H1 (cell line): ENCODE measurements around the gene GATD1. TPM values are rescaled to one million over a fixed set of nuclear protein-coding genes. Genes with fewer than 3 reads are reported as not detected.

Experiments used
- CBX8 ChIP-seq: fragments of 300-800, 300-1000 bp; sonication (generic); IDR thresholded peaks from 2 replicates; pipeline ENCODE4 v1.7.1; 2016; ENCODE audit warnings: low read depth, low read length, borderline replicate concordance
- E2F6 ChIP-seq: IDR thresholded peaks from 2 replicates; pipeline ENCODE4 v1.6.1; 2012; ENCODE audit warnings: inconsistent platforms
- polyA plus RNA-seq, 7 experiments: library from polyadenylated mRNA; depleted of rRNA in 3 of 7; stranded (reverse) in 5 of 7; unstranded in 2 of 7; fragments of >200 nt in 5 of 7; fragments of 200-250 nt in 2 of 7; gene quantifications; 1 replicate in 5 of 7; 2 replicates in 1 of 7; 4 replicates in 1 of 7; pipeline versions ENCODE4 v1.2.1 to v1.2.3, GENCODE V29; 2011 to 2013; ENCODE audit warnings: missing spikeins in 2 of 7, mixed read lengths in 2 of 7
- total RNA-seq: library from RNA; stranded (reverse); fragmentation: NEBNext Ultra II Directional; extraction: Animal tissue kit (Norgen Biotek cat#: 25700); gene quantifications from 2 replicates; pipeline ENCODE4 v1.2.1, GENCODE V29; 2021

The GATD1 gene
- total and polyA plus RNA-seq, 2 of the 8 experiments (the other 6 are each of a cell fraction or from before 2014, with no cell fraction given): 47.5 to 54.8 TPM

DNA sequence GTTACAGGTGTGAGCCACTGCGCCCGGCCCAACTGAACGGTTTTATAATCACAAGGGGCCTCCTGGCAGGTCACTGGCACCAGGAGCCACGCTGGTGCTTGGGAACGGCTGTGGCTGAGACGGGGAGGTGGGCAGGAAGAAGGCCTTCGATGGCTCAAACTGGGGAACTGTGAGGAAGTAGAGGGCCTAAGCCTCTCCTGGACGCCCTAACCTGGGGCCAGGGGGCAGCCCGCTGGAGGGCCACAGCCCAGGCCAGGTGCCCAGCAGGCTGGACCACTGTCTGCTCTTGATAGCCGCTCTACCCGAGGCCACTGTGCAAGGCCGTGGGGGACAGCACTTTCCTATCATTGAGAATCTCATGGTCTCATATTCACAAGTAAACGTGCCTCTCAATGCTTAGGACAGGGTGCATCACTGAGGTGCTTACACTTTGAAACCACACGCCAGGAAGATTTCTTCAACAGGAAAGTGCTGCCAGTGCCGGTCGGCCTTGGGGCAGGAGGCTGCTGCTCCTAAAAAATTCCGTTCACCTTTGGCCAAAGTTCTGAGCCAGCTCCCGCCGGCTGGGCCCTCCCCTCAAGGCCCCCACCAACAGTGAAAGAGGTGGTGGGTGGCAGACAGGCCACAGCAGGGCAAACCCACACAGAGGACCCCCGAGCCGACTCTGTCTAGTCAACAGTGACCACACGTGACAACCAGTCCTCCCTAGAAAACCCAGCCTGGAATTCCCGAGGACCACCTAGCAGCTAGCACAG is 7.2 kb downstream of the GATD1 start (continued):
- no peak for TF ChIP-seq CBX8
- TF ChIP-seq E2F6: no peak
- TF ChIP-seq, all 59 proteins: peak for 0
